Measurements from ENCODE around the gene ACADS.

The ACADS gene

GRCh38 chr12:120761519-120761934, 35.9 kb downstream of the ACADS start:
- Histone ChIP-seq H4K20me1 (ENCODE audit: insufficient read depth, low read length) (no peaks in the 10 kb centered on the region), H3K4me3 (ENCODE audit: low read depth, low read length, poor library complexity, severe bottlenecking) (no peak overlapping the region), H3K4me2 (ENCODE audit: low read length) (no peak overlapping the region), H3K9me2 (ENCODE audit: low read depth, low read length) (no peaks in the 10 kb centered on the region), H3K9ac (ENCODE audit: low read length) (no peak overlapping the region), H3K4me1 (ENCODE audit: insufficient read depth, low read length, severe bottlenecking) (peaks cover 25% of the 10 kb centered on the region), H2AFZ (ENCODE audit: low read length) (no peak overlapping the region), H3K36me3 (ENCODE audit: insufficient read depth, low read length) (peaks cover 46% of the 10 kb centered on the region), H3F3A (ENCODE audit: insufficient read depth, low read length) (no peaks in the 10 kb centered on the region), H3K79me2 (ENCODE audit: insufficient read depth, low read length) (no peaks in the 10 kb centered on the region), H3K27me3 (ENCODE audit: insufficient read depth, low read length) (no peaks in the 10 kb centered on the region), H3K9me3 (ENCODE audit: low read length) (no peaks in the 10 kb centered on the region), H3K27ac (ENCODE audit: low read depth, low read length, poor library complexity, severe bottlenecking) (no peak overlapping the region)
- TF ChIP-seq CTCF (IDR thresholded peaks at IDR 0.05; ENCODE audit: low read length) (no peak), EZH2 (IDR thresholded peaks at IDR 0.05; ENCODE audit: borderline replicate concordance, low read length) (no peak)

GRCh38 chr12:120762086-120762485, 36.5 kb downstream of the ACADS start:
- H3K36me3 ChIP-seq (ENCODE audit: insufficient read depth, low read length): peaks cover 52% of the 10 kb centered on the region

GRCh38 chr12:120763250-120763649, 37.6 kb downstream of the ACADS start:
- Histone ChIP-seq H3K4me3 (ENCODE audit: low read depth, low read length, poor library complexity, severe bottlenecking) (no peak overlapping the region), H3K36me3 (ENCODE audit: insufficient read depth, low read length) (peaks cover 62% of the 10 kb centered on the region), H3K9me2 (ENCODE audit: low read depth, low read length) (no peaks in the 10 kb centered on the region), H3K27ac (ENCODE audit: low read depth, low read length, poor library complexity, severe bottlenecking) (no peak overlapping the region), H3K4me2 (ENCODE audit: low read length) (no peak overlapping the region), H2AFZ (ENCODE audit: low read length) (no peak overlapping the region), H3K9me3 (ENCODE audit: low read length) (no peaks in the 10 kb centered on the region), H3K4me1 (ENCODE audit: insufficient read depth, low read length, severe bottlenecking) (peaks cover 34% of the 10 kb centered on the region), H3K9ac (ENCODE audit: low read length) (no peak overlapping the region), H3K79me2 (ENCODE audit: insufficient read depth, low read length) (no peaks in the 10 kb centered on the region), H3F3A (ENCODE audit: insufficient read depth, low read length) (no peaks in the 10 kb centered on the region), H3K27me3 (ENCODE audit: insufficient read depth, low read length) (no peaks in the 10 kb centered on the region), H4K20me1 (ENCODE audit: insufficient read depth, low read length) (no peaks in the 10 kb centered on the region)
- no peak for TF ChIP-seq EZH2 (IDR thresholded peaks at IDR 0.05; ENCODE audit: borderline replicate concordance, low read length)
- TF ChIP-seq CTCF (IDR thresholded peaks at IDR 0.05; ENCODE audit: low read length): no peak

More at GRCh38 chr12:120762086-120762485, 36.5 kb downstream of the ACADS start:
- Histone ChIP-seq H3K79me2 (ENCODE audit: insufficient read depth, low read length) (no peaks in the 10 kb centered on the region), H3F3A (ENCODE audit: insufficient read depth, low read length) (no peaks in the 10 kb centered on the region), H3K4me2 (ENCODE audit: low read length) (no peak overlapping the region), H3K27ac (ENCODE audit: low read depth, low read length, poor library complexity, severe bottlenecking) (no peak overlapping the region), H3K9me2 (ENCODE audit: low read depth, low read length) (no peaks in the 10 kb centered on the region), H3K27me3 (ENCODE audit: insufficient read depth, low read length) (no peaks in the 10 kb centered on the region), H3K4me3 (ENCODE audit: low read depth, low read length, poor library complexity, severe bottlenecking) (no peak overlapping the region), H4K20me1 (ENCODE audit: insufficient read depth, low read length) (no peaks in the 10 kb centered on the region), H3K4me1 (ENCODE audit: insufficient read depth, low read length, severe bottlenecking) (peaks cover 25% of the 10 kb centered on the region), H3K9ac (ENCODE audit: low read length) (no peak overlapping the region), H3K9me3 (ENCODE audit: low read length) (no peaks in the 10 kb centered on the region), H2AFZ (ENCODE audit: low read length) (no peak overlapping the region)
- TF ChIP-seq EZH2 (IDR thresholded peaks at IDR 0.05; ENCODE audit: borderline replicate concordance, low read length): no peak
- TF ChIP-seq CTCF (IDR thresholded peaks at IDR 0.05; ENCODE audit: low read length): no peak
